ENCODE measurements around the gene KRTAP10-3. TPM values are rescaled to one million over a fixed set of nuclear protein-coding genes. Genes with fewer than 3 reads are reported as not detected.

Gene KRTAP10-3
- total and polyA plus RNA-seq, 9 of the 15 experiments (the other 6 are each of a cell fraction or from before 2014, with no cell fraction given): not detected

DNA sequence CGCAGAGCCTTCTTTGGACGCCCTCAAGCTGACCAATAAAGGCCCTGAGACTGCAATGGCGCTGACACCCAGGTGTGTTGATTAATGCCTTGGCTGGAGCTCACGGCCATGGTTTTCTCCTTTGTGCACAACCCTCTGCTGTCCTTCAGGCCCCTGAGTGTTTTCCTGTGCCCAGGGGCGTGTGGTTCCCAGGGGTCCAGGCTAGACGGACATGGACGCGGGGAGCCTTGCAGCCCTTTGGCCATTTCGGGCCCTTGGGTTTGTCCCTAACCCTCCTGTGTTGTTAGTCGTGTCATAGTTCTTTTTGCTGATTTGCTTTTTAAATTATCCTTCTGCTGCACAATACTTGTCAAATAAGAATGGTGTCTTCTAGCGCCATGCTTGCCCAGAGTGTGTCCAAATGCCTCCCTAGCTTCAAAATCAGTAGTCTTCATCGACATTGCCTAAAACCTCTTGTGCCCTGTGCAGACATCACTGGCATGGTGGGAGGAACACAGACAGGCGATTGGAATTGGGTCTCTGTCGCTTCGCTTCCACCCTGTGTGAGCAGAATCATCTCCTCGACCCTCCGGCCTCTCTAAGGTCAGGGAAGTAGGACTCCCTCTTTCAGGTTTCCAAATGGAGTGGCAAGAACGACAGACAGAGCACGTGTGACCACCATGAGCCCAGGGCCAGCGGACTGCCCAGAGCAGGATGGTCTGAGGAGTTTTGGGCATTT is 16.9 kb upstream of the KRTAP10-3 start:
- no peak for FAIRE-seq
- Histone ChIP-seq H3K9me1 (ENCODE audit: control insufficient read depth, insufficient read depth, low read length) (no peaks in the 10 kb centered on the region), H3K4me1 (replicated peaks in 1 of 2; ENCODE audit: control insufficient read depth in 2 of 2, insufficient read depth in 2 of 2, low read length in 2 of 2) (peaks cover 0 to 11% of the 10 kb centered on the region in 2 experiments; a peak in 1 of 5 replicates), H3K27me3 (ENCODE audit: control insufficient read depth in 2 of 2, insufficient read depth in 2 of 2, low read length in 2 of 2) (peaks cover 20 to 56% of the 10 kb centered on the region in 2 experiments; a peak in 4 of 5 replicates), H3K4me3 (no peak overlapping the region), H4K20me1 (replicated peaks; ENCODE audit: control insufficient read depth, insufficient read depth, low read length) (no peaks in the 10 kb centered on the region), H3K27ac (ENCODE audit: extremely low read depth, low read depth, low read length) (no peak overlapping the region), H3K9ac (ENCODE audit: insufficient read depth in 1 of 2, low read depth in 2 of 2, low read length in 2 of 2) (no peak overlapping the region), H3K4me2 (ENCODE audit: insufficient read depth, low read length) (no peak overlapping the region), H3K9me3 (replicated peaks; ENCODE audit: control insufficient read depth, insufficient read depth, low read depth, low read length) (no peaks in the 10 kb centered on the region; the same call in none of the 2 replicates), H2AFZ (ENCODE audit: low read depth, low read length) (no peak overlapping the region), H3K79me2 (ENCODE audit: control insufficient read depth, insufficient read depth, low read length) (no peaks in the 10 kb centered on the region), H3K36me3 (ENCODE audit: control insufficient read depth, insufficient read depth, low read length) (no peaks in the 10 kb centered on the region)
- intact Hi-C loops (cut with micrococcal nuclease) (no loop called here), in situ Hi-C loops (cut with MboI) (no loop called here)
- CTCF ChIA-PET (ENCODE audit: low intra/inter-chr PET ratio): no interaction called here
- no peak for ATAC-seq
- TF ChIP-seq, protein P1, sequence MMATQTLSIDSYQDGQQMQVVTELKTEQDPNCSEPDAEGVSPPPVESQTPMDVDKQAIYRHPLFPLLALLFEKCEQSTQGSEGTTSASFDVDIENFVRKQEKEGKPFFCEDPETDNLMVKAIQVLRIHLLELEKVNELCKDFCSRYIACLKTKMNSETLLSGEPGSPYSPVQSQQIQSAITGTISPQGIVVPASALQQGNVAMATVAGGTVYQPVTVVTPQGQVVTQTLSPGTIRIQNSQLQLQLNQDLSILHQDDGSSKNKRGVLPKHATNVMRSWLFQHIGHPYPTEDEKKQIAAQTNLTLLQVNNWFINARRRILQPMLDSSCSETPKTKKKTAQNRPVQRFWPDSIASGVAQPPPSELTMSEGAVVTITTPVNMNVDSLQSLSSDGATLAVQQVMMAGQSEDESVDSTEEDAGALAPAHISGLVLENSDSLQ (IDR thresholded peaks at IDR 0.05): 0 out of 2 replicates have a peak, but pooled peaks have one; percentile 8
- TF ChIP-seq ZNF184 (CRISPR knock-in tag; IDR thresholded peaks at IDR 0.05) (no peak), POLR3A (IDR thresholded peaks at IDR 0.05; ENCODE audit: borderline replicate concordance, extremely low read depth, insufficient read depth, insufficient read length) (no peak), CBX8 (IDR thresholded peaks at IDR 0.05; ENCODE audit: borderline replicate concordance, extremely low read depth, low read depth, low read length, poor library complexity, severe bottlenecking) (no peak), CTBP1 (IDR thresholded peaks at IDR 0.05; ENCODE audit: borderline replicate concordance) (no peak), BRD9 (IDR thresholded peaks at IDR 0.05; ENCODE audit: low read depth, partially characterized antibody) (no peak), SIN3B (IDR thresholded peaks at IDR 0.05; ENCODE audit: low read depth) (no peak)
- TF ChIP-seq, protein P2, sequence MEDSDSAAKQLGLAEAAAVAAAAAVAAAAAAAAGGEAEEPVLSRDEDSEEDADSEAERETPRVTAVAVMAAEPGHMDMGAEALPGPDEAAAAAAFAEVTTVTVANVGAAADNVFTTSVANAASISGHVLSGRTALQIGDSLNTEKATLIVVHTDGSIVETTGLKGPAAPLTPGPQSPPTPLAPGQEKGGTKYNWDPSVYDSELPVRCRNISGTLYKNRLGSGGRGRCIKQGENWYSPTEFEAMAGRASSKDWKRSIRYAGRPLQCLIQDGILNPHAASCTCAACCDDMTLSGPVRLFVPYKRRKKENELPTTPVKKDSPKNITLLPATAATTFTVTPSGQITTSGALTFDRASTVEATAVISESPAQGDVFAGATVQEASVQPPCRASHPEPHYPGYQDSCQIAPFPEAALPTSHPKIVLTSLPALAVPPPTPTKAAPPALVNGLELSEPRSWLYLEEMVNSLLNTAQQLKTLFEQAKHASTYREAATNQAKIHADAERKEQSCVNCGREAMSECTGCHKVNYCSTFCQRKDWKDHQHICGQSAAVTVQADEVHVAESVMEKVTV (CRISPR knock-in tag; IDR thresholded peaks at IDR 0.05): no peak
- under 1% methylated on average over 20 of the region's 20 CpGs for WGBS (ENCODE audit: insufficient coverage, low coverage, missing lambda C conversion rate)
- DNase-seq (ENCODE audit: extremely low read depth in 1 of 4, low spot score in 3 of 4): no peak
- BruUV-seq (replicated peaks): no TSS peak
- POLR2A ChIA-PET: interaction anchor here (0.6 kb wide), 1 partner anchor 426 kb away, joined by 3 read pairs; no protein-coding TSS in a partner anchor
